Kidney epithelial cell (primary cell): ENCODE measurements around the gene TENM3. TPM values are rescaled to one million over a fixed set of nuclear protein-coding genes. Genes with fewer than 3 reads are reported as not detected.
A peak's percentile ranks its signal among the peaks of the same experiment; 100 is the strongest.

Source experiments
- DNase-seq: peaks from one replicate; pipeline ENCODE4 v3.0.0-alpha.2; 2010; ENCODE audit warnings: low read depth
- H3K27me3 ChIP-seq: 2 replicates; pipeline ENCODE4 v1.6.0; 2011; ENCODE audit warnings: low read length; ENCODE audit not compliant: control insufficient read depth, insufficient read depth
- H3K36me3 ChIP-seq: 2 replicates; pipeline ENCODE4 v1.5.1; 2011; ENCODE audit warnings: low read length; ENCODE audit not compliant: control insufficient read depth, insufficient read depth
- H3K4me3 ChIP-seq: 2 replicates; pipeline ENCODE4 v1.5.1; 2011; ENCODE audit warnings: low read depth, mild to moderate bottlenecking, control low read depth, low read length
- total RNA-seq: library from RNA; depleted of rRNA; stranded (reverse); fragments of >200 nt; gene quantifications from 2 replicates; pipeline ENCODE4 v1.2.3, GENCODE V29; 2015
- TF ChIP-seq, protein P1 (sequence below): IDR thresholded peaks from 2 replicates; pipeline ENCODE4 v1.5.1; 2011; ENCODE audit warnings: mild to moderate bottlenecking, moderate library complexity, low read length, control low read depth, inconsistent platforms; ENCODE audit not compliant: insufficient read depth, poor library complexity, severe bottlenecking

The TENM3 gene
- total RNA-seq, 1 donor from 2014 or later: 11.2 TPM

DNA sequence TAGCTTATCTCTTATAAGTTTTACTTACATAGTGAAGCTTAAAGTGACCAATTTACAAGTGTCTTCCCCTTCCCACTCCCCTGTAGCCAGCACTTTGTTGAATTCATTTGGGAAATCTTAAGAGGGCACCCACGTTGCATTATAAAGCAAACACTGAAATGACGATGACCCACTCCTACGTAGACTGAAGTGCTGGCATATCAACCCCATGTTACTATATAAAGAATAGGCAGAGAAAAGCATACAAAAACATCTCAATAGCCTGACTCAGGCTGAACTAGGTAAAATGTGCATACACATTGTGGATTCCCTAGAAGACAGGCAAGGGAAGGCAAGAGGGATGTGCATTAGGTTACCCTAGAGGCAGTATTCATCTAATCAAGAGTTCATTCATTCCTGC lies 313.4 kb downstream of the TENM3 start:
- Histone ChIP-seq H3K36me3 (no peaks in the 10 kb centered on the region), H3K4me3 (no peak overlapping the region), H3K27me3 (no peaks in the 10 kb centered on the region)
- TF ChIP-seq, protein P1, sequence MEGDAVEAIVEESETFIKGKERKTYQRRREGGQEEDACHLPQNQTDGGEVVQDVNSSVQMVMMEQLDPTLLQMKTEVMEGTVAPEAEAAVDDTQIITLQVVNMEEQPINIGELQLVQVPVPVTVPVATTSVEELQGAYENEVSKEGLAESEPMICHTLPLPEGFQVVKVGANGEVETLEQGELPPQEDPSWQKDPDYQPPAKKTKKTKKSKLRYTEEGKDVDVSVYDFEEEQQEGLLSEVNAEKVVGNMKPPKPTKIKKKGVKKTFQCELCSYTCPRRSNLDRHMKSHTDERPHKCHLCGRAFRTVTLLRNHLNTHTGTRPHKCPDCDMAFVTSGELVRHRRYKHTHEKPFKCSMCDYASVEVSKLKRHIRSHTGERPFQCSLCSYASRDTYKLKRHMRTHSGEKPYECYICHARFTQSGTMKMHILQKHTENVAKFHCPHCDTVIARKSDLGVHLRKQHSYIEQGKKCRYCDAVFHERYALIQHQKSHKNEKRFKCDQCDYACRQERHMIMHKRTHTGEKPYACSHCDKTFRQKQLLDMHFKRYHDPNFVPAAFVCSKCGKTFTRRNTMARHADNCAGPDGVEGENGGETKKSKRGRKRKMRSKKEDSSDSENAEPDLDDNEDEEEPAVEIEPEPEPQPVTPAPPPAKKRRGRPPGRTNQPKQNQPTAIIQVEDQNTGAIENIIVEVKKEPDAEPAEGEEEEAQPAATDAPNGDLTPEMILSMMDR: no peak
- no peak for DNase-seq

DNA sequence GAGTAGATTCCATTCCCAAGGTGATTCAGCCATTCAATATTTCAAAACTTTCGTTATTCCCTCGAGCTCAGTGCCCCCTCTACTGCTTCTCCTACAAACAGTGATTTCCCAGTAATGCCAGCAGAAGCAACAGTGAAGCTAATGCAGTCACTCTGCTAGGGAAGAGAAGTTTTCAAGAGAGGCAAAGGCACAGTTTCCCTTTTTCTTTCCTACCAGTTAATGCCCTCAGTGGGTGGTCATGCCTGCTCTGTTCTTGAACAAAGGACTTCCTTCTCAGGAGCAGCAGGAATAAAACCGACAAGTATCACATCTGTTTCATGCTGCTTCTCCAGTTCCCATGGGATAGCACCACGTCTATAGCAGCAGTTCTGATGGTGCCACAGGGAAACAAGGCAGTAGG lies 317.2 kb downstream of the TENM3 start:
- Histone ChIP-seq H3K27me3 (no peaks in the 10 kb centered on the region), H3K36me3 (no peaks in the 10 kb centered on the region), H3K4me3 (no peak overlapping the region)
- TF ChIP-seq, protein P1: no peak
- DNase-seq: no peak

DNA sequence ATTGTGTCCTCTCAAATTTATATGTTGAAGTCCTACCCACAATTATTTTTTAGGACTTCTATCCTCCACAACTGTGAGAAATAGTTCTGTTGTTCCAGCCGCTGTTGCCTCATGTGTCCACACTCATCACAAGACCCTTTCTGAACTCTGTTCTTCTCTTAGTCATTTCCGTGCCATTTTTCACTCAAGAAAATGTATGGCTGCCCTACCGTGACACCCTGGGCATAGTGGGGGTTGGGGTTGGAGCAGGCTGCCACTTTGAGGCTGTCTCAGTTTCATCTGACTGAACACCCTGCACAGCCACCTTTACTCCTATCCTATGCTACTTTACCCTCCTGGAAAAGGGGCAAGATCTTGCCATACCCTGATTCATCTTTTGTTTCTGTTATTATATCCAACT lies 319.1 kb downstream of the TENM3 start:
- Histone ChIP-seq H3K36me3 (no peaks in the 10 kb centered on the region), H3K27me3 (no peaks in the 10 kb centered on the region), H3K4me3 (no peak overlapping the region)
- peak; percentile 37 for DNase-seq
- TF ChIP-seq, protein P1: no peak

DNA sequence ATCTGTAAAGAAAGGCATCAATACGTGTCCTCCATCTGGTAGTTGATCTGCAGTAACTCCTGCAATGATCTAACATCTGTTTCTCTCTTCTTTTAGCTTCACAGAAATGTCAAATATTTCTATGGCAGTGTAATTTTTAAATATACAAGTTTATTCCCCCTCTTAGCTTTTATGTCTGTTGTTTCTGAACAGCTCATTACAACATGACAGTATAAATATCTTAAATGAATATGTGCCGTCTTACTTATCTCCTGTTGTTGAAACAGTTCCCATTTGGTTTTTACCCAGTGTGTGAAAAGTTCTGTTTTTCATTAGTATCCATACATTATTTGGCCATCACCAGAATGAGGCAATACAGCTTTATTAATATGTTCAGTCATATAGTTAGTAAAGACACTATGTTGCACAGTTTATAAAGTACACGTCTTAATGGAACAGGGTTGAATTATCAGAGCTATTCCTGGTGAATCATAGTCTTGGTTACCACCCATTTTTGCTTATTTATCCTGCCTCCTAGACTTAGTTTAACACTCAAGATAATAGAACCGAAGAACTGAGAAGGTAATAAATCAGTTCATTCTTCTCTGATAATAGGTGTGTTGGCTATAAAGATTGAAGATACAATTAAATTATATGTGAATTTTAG lies 321.6 kb downstream of the TENM3 start:
- H3K36me3 ChIP-seq: no peaks in the 10 kb centered on the region
- H3K4me3 ChIP-seq: no peak overlapping the region
- no peaks in the 10 kb centered on the region for H3K27me3 ChIP-seq
- no peak for DNase-seq
- TF ChIP-seq, protein P1: no peak

DNA sequence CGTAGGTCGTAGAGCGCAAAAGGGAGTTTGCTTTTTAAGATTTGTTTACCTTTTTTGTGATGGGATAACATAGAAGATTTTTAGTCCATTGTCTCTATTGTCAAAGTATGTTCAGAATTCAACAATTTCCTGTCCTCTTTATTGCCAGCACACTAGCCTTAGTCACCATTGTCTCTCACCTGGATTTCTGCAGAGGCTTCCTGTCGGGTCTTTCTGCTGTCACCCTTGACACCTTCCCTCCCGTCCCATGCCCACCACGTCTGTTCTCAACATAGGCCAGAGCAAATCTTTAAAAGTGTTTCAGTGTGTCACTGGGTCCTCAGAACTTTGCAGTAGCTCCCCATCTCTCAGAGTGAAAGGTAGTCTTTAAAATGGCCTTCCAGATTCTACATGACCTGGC lies 323.9 kb downstream of the TENM3 start:
- Histone ChIP-seq H3K27me3 (no peaks in the 10 kb centered on the region), H3K4me3 (no peak overlapping the region), H3K36me3 (no peaks in the 10 kb centered on the region)
- TF ChIP-seq, protein P1: no peak
- no peak for DNase-seq

DNA sequence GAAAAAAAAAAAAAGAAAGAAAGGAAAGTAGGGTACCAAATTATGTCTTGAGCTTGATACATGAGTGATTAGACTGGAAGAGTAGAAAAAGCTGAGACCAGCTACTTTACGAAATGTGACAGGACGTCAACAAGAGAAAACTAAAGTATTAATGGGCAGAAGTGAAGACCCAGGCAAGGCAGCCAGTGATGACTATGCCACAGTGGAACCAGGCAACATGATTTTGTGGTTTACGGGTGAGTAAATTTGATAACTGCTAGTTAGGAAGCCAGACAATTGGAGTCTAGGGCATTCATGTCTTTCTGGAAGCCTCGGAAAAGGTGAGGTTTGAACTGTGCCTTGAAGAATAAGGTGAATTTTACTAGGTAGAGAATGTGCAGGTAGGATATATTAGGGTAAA lies 326.4 kb downstream of the TENM3 start:
- H3K27me3 ChIP-seq: no peaks in the 10 kb centered on the region
- no peak for DNase-seq

More for the DNA sequence above, 326.4 kb downstream of the TENM3 start:
- TF ChIP-seq, protein P1: no peak
- Histone ChIP-seq H3K36me3 (no peaks in the 10 kb centered on the region), H3K4me3 (no peak overlapping the region)
